DOHH2 (cell line): ENCODE data around the gene ORM1.

Experiments
- EZH2phosphoT487 ChIP-seq: fragments of 200-600 bp; sonication (generic); IDR thresholded peaks from 2 replicates; pipeline ENCODE4 v1.6.1; 2017; ENCODE audit warnings: borderline replicate concordance, mild to moderate bottlenecking, antibody characterized with exemption, low read length, moderate library complexity, mixed read lengths
- TF ChIP-seq, protein P1 (sequence below): fragments of 200-600 bp; sonication (generic); IDR thresholded peaks from one replicate; pipeline ENCODE4 v1.5.1; 2014; ENCODE audit warnings: antibody characterized with exemption, mild to moderate bottlenecking, low read depth, low read length; ENCODE audit not compliant: poor library complexity, severe bottlenecking

DNA sequence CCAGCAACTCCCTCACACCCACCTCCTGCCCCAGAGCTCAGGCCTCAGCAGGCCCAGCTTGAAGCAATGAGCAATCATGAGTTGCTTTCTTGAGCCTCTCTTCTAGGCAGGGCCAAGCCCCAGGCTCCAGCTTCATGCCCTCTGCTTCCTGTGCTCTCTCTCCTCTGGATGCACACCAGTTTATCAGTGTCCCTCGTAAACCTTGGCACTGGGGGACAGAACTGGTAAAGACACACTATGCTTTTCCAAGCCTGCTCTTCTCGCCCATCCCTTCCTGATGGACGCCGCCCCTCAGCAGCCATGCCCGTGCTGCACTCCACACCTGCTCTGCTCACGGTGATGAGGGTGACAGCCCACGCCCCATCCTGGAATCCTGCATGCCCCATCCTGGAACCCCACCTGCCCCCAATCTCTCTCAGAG is 49.4 kb upstream of the ORM1 start:
- TF ChIP-seq, protein P1, sequence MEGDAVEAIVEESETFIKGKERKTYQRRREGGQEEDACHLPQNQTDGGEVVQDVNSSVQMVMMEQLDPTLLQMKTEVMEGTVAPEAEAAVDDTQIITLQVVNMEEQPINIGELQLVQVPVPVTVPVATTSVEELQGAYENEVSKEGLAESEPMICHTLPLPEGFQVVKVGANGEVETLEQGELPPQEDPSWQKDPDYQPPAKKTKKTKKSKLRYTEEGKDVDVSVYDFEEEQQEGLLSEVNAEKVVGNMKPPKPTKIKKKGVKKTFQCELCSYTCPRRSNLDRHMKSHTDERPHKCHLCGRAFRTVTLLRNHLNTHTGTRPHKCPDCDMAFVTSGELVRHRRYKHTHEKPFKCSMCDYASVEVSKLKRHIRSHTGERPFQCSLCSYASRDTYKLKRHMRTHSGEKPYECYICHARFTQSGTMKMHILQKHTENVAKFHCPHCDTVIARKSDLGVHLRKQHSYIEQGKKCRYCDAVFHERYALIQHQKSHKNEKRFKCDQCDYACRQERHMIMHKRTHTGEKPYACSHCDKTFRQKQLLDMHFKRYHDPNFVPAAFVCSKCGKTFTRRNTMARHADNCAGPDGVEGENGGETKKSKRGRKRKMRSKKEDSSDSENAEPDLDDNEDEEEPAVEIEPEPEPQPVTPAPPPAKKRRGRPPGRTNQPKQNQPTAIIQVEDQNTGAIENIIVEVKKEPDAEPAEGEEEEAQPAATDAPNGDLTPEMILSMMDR, result no peak
- no peak for TF ChIP-seq EZH2phosphoT487
